Measurements from ENCODE around the gene REC8.

The REC8 gene

GRCh38 chr14:24138396-24139271 lies 33.2 kb upstream of the REC8 start:
- DNase-seq (ENCODE audit: low read depth, low spot score): no peak

- DNase-seq (ENCODE audit: low read depth, low spot score): no peak
Observed at GRCh38 chr14:24139272-24139934, 32.5 kb upstream of the REC8 start.

GRCh38 chr14:24141097-24141880 lies 30.6 kb upstream of the REC8 start, which contains the start of gene EMC9:
Gene EMC9 (minus strand): TSS chr14:24141591. CDS start chr14:24141304, 287 bp downstream.
- peak; percentile 99 for DNase-seq (ENCODE audit: low read depth, low spot score)

- no peak for DNase-seq (ENCODE audit: low read depth, low spot score)
Observed at GRCh38 chr14:24143511-24143910, 28.4 kb upstream of the REC8 start.

GRCh38 chr14:24144451-24144850 lies 27.4 kb upstream of the REC8 start:
- DNase-seq (ENCODE audit: low read depth, low spot score): no peak

GRCh38 chr14:24145219-24145618 lies 26.7 kb upstream of the REC8 start:
- DNase-seq (ENCODE audit: low read depth, low spot score): no peak

- DNase-seq (ENCODE audit: low read depth, low spot score): no peak
Observed at GRCh38 chr14:24145690-24146452, 26.0 kb upstream of the REC8 start.

GRCh38 chr14:24146453-24146977 lies 25.4 kb upstream of the REC8 start, which contains the start of gene PSME2:
Gene PSME2 (minus strand): TSS chr14:24146610. CDS start chr14:24146581, 29 bp downstream.
- peak; percentile 68 for DNase-seq (ENCODE audit: low read depth, low spot score)

- DNase-seq (ENCODE audit: low read depth, low spot score): peak; percentile 95
Observed at GRCh38 chr14:24146978-24147760, 24.7 kb upstream of the REC8 start, which contains the start of gene RNF31. Gene RNF31 (plus strand): TSS chr14:24147498. CDS start chr14:24147699, 201 bp downstream.

- DNase-seq (ENCODE audit: low read depth, low spot score): no peak
Observed at GRCh38 chr14:24147761-24148428, 24.0 kb upstream of the REC8 start.

GRCh38 chr14:24149302-24149969 lies 22.4 kb upstream of the REC8 start:
- no peak for DNase-seq (ENCODE audit: low read depth, low spot score)

- no peak for DNase-seq (ENCODE audit: low read depth, low spot score)
Observed at GRCh38 chr14:24150061-24150460, 21.8 kb upstream of the REC8 start.

- no peak for DNase-seq (ENCODE audit: low read depth, low spot score)
Observed at GRCh38 chr14:24150567-24150966, 21.3 kb upstream of the REC8 start.

- no peak for DNase-seq (ENCODE audit: low read depth, low spot score)
Observed at GRCh38 chr14:24150993-24151392, 20.9 kb upstream of the REC8 start.

GRCh38 chr14:24151404-24152080 lies 20.3 kb upstream of the REC8 start:
- no peak for DNase-seq (ENCODE audit: low read depth, low spot score)

GRCh38 chr14:24155100-24155499 lies 16.8 kb upstream of the REC8 start:
- DNase-seq (ENCODE audit: low read depth, low spot score): no peak

- no peak for DNase-seq (ENCODE audit: low read depth, low spot score)
Observed at GRCh38 chr14:24156840-24157239, 15.0 kb upstream of the REC8 start.

GRCh38 chr14:24157331-24157730 lies 14.5 kb upstream of the REC8 start:
- DNase-seq (ENCODE audit: low read depth, low spot score): no peak

All from activated CD4-positive, CD25-positive, alpha-beta regulatory T cell treated with anti-CD3 and anti-CD28 coated beads, Interleukin-2, amount 50 U/mL, for 16 hours (primary cell).